HG03520 (cell line): Measurements from ENCODE around the gene PIEZO2.

Experiments used
- ATAC-seq: cut with Tn5 transposase; IDR thresholded peaks from one replicate; pipeline ENCODE4 v1.9.1; 2021; ENCODE audit warnings: mild to moderate bottlenecking, moderate library complexity; ENCODE audit not compliant: unreplicated experiment

PIEZO2 gene

GRCh38 chr18:10797896-10798295, 351.5 kb downstream of the PIEZO2 start:
- no peak for ATAC-seq

DNA sequence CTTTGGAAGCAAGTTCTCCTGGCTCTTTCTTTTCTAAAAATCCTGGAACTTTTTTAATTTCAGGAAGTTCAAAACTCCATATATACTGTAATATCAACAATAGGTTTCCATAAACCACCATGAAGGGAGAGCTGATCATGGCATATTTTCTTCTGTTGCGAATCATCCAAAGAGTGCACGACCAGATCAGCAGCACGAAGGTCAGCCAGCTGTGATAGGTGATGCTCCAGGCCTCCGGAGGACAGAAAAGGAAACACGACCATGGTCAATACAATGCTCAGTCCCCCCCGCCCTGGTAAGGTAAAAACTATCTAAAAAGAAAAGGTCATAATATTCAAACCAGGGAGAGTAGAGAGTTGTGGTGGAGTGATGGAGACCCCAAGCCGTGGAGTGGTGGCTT, 354.6 kb downstream of the PIEZO2 start:
- ATAC-seq = no peak

DNA sequence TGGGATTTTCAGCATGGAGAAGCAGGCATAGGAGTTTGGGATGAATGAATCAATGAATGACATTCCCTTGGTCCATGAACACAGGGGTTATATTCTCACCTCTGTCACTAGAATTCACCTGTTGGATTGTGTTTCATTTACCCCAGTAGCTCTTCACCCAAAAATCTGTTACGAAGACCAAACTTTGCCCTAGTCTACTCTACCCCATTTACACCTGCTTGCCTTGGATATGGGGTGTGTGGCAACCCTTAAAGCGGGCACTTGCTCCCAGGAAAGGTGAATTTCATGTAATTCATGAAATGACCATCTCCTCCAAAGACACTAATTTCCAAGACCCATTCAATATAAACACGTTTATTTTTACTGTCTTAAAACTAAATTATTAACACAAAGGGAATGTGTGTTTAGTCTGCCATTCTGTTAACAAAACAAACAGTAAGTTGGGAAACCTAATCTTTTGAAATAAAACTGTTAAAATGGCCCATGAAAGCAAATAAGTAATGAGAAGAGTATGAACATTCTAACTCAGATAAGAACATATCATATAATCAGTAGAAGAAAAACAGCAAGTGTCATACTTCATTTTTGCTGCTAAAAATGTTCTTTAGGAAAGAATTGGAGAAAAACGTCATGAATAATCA, 355.5 kb downstream of the PIEZO2 start:
- ATAC-seq = no peak

GRCh38 chr18:10792181-10792580, 357.2 kb downstream of the PIEZO2 start:
- ATAC-seq = no peak

DNA sequence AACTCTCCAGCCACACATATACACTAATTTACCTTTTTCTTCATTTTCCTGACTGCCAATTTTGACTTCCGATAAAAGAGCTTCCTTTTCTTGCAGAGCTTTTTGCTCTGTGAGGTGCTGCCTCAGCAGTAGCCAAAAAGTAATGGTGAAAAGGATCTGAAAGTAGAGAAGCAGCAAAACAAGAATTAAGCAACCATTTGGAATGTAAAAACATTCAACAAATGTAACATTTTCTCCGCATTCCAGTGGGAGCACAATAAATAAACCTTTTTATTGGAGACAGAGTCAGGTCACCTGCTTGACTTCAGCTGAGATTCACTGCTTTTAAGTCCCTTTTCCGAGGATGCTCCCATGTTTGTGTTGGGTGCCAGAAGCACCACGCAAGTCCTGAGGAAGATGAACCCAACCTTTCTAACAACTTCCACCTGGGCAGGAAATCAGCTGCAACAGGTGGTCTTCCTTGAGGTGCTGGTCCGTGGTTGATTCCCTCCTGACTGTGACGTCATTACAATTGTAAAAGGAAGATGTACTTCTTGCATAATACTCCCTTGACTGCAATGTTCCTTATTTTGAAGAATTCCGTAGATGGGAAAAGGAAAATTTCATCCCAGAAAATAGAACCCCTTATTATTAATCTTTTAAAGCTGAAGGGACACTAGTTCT, 358.1 kb downstream of the PIEZO2 start:
- ATAC-seq = no peak

GRCh38 chr18:10789180-10789579, 360.2 kb downstream of the PIEZO2 start:
- ATAC-seq = no peak

- peak; percentile 87 for ATAC-seq
These were observed 362.0 kb downstream of the PIEZO2 start for GRCh38 chr18:10787293-10787901.

DNA sequence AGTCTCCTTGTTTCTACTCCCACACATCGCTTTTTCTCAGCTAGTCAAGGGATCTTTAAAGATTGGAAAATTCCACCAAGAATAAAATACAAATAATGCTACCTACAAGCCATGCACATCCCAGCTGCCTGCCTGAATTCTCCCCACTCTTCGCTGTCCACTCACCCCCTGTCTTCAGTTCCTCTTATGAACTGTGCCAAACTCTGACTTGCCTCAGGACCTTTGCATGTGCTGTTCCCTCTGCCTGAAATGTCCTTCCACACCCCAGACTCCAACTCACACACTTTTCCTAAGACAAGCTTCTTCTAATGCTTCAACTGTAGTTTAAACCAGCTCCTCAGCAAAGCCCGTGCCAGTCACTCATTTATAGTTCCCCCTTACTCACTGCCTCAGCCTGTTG, 363.6 kb downstream of the PIEZO2 start:
- ATAC-seq = no peak

- no peak for ATAC-seq
These were observed 364.7 kb downstream of the PIEZO2 start for GRCh38 chr18:10784596-10785202.

- no peak for ATAC-seq
These were observed 365.4 kb downstream of the PIEZO2 start for GRCh38 chr18:10783941-10784340.

- no peak for ATAC-seq
These were observed 372.9 kb downstream of the PIEZO2 start for GRCh38 chr18:10776493-10776892.

DNA sequence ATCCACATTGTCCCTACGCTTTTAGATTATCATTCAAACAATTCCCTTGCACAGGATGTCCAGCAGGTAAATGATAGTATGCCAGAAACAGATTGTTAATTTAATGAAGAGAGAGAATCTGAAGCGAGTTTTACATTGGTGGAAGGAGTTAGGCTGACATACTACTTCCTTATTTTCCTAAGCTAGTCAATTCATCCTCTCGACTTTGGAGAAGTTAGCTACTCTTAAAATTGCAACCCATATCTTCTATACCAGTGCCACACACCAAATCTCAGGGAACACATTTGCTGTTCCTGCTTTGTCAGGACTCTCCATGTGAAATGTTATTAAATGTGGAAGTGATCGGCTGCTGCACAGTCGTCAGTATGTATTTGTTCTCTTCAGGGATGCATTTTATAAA, 374.3 kb downstream of the PIEZO2 start:
- ATAC-seq = no peak

DNA sequence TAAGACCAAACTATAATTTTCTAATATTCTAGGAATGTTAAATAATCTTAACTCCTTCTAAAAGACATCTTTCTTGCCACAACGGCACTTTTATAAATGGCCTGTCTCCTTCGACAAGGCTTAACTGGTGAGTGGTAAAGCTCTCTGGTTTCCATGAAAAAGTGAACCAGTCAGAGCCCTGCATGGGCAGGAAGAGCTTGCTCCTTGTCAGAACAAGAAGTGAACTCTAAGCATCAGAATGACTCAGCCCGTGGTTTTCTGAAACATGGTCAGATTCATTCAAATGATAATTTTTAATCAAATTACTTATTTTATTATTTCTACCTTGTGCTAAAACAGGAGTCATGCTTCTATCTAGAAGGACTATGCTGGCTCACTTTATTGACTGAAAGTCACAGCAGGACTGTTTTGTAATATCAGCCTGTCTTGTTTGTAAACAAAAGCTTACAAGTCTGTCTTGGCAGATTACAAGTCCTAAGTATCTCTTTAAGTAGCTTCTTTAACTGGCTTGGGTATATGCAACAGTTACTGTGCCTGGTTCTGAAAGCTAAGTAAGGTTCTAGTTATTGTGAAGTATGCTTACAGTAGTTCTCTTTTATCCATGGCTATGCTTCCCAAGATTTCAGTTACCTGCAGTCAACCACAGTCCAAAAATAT, 378.2 kb downstream of the PIEZO2 start:
- ATAC-seq = no peak

- ATAC-seq = no peak
These were observed 379.1 kb downstream of the PIEZO2 start for GRCh38 chr18:10770264-10770663.

- no peak for ATAC-seq
These were observed 381.1 kb downstream of the PIEZO2 start for GRCh38 chr18:10768221-10768620.

DNA sequence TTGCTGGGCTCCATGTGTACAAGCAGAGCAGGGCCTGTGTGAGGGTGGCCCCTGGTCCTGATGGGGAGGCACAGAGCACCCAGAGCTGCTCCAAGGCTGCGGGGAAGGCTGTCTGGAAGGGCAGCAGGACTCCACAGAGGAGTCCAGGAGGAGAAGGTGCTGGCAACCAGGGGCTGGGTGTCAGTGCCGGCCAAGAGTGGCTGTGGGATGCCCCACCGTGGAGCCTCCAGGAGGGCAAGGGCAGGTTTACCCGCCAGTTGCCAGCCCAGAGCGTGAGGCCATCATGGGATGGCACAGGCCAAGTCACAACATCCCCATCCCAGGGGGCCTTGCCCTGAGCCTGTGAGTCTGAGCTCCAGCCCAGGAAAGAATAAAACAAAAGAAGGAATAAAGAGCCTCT, 381.7 kb downstream of the PIEZO2 start:
- ATAC-seq = no peak

GRCh38 chr18:10760986-10761385, 388.4 kb downstream of the PIEZO2 start:
- no peak for ATAC-seq

DNA sequence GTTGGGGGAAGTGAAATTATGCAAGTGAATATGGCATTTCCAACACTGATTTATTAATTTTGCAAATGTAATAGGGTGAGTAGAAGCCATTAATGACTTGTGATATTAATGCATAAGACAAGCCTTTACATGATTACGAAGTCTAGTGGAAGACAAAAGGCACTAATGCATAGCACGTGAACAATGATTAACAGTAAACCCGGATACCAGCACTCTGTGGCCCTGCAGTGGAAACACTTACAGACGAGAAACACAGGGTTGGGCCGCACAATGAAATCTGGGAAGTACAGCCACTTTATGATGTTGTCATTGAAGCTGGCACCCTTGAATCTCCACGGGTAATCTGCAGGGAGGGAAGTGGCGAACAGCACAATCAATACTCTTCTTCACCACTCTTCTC, 390.1 kb downstream of the PIEZO2 start:
- no peak for ATAC-seq

GRCh38 chr18:10757946-10758345, 391.4 kb downstream of the PIEZO2 start:
- ATAC-seq = no peak

DNA sequence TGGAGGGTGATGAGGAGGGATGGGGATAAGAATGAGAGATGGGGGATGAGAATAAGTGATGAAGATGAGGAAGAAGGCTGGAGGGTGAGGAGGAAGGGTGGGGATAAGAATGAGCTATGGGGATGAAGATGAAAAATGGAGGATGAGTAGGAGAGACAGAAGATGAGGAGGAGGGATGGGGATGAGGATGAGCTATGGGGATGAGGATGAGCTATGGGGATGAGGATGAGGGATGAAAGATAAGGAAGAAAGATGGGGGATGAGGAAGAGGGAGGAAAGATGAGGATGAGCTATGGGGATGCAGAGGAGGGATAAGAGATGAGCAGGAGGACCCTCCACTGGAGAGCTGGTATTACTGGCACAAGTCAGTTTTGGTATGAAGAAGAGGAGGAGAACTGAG, 392.0 kb downstream of the PIEZO2 start:
- ATAC-seq = no peak

DNA sequence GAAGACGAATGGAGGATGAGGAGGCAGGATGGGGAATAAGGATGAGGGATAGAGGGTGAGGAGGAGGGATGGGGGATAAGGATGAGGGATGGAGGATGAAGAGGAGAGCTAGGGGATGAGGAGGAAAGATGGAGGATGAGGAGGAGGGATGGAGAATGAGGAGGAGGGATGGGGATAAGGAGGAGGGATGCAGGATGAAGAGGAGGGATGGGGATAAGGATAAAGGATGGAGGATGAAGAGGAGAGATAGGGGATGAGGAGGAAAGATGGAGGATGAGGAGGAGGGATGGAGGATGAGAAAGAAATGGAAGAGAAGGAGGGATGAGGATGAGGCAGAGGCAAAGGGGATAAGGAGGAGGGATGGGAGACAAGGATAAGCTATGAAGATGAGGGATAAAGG, 393.5 kb downstream of the PIEZO2 start:
- ATAC-seq = no peak

DNA sequence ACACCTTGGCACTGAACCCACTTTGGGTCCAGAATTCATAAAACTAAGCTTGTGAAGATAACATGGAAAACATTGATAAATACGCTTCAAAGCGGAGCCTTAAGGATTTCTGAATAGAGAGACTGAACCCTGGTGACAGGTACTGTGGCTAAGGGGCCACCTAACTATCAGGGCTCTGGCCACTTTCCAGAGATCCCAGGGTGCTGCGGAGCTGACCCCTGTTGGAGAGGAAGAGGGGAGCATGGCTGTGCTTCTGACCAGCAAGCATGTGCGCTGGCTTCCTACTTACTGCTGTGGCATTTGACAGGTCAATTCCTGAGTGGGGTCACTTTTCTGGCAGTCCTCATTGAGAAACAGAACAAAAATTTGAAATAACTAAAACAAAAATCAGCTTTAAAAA, 395.2 kb downstream of the PIEZO2 start:
- no peak for ATAC-seq
